GM23338 (cell line): ENCODE measurements around the gene PDE5A. TPM values are rescaled to one million over a fixed set of nuclear protein-coding genes. Genes with fewer than 3 reads are reported as not detected.

Source experiments
- ATAC-seq: fragments of 200-7000 bp; cut with Tn5 transposase; 3 replicates; pipeline ENCODE4 v1.9.1; 2020
- DNase-seq: peaks from one replicate; pipeline ENCODE4 v3.0.0-alpha.2; 2015; ENCODE audit warnings: low spot score
- H2AFZ ChIP-seq: fragments of 200-600 bp; sonication (generic); 2 replicates; pipeline ENCODE4 v1.8.0; 2016; ENCODE audit warnings: antibody characterized with exemption, mild to moderate bottlenecking, moderate library complexity
- H3F3A ChIP-seq: fragments of 200-600 bp; sonication (generic); replicated peaks from 2 replicates; pipeline ENCODE4 v1.8.0; 2017; ENCODE audit warnings: antibody characterized with exemption, mixed run types, low read depth
- H3K27ac ChIP-seq: fragments of 200-600 bp; sonication (generic); 2 replicates; pipeline ENCODE4 v1.6.1; 2016; ENCODE audit warnings: low read depth
- H3K27me3 ChIP-seq: fragments of 200-600 bp; sonication (generic); 2 replicates; pipeline ENCODE4 v1.8.0; 2016; ENCODE audit warnings: mild to moderate bottlenecking, mixed run types, moderate library complexity; ENCODE audit not compliant: insufficient read depth
- H3K36me3 ChIP-seq: fragments of 200-600 bp; sonication (generic); 2 replicates; pipeline ENCODE4 v1.8.0; 2016; ENCODE audit warnings: mild to moderate bottlenecking; ENCODE audit not compliant: insufficient read depth
- H3K4me1 ChIP-seq: fragments of 200-600 bp; sonication (generic); 2 replicates; pipeline ENCODE4 v1.8.0; 2016; ENCODE audit warnings: mild to moderate bottlenecking, moderate library complexity; ENCODE audit not compliant: insufficient read depth
- H3K4me2 ChIP-seq: fragments of 200-600 bp; sonication (generic); 2 replicates; pipeline ENCODE4 v1.7.1; 2017; ENCODE audit warnings: mixed run types
- H3K4me3 ChIP-seq: fragments of 200-600 bp; sonication (generic); 2 replicates; pipeline ENCODE4 v1.6.1; 2016; ENCODE audit warnings: mixed run types
- H3K79me2 ChIP-seq: fragments of 200-600 bp; sonication (generic); replicated peaks from 2 replicates; pipeline ENCODE4 v1.8.0; 2017; ENCODE audit warnings: mild to moderate bottlenecking; ENCODE audit not compliant: insufficient read depth
- H3K9me2 ChIP-seq: fragments of 200-600 bp; sonication (generic); 2 replicates; pipeline ENCODE4 v1.8.0; 2017; ENCODE audit not compliant: insufficient read depth
- H4K20me1 ChIP-seq: fragments of 200-600 bp; sonication (generic); replicated peaks from 2 replicates; pipeline ENCODE4 v1.8.0; 2017; ENCODE audit warnings: mild to moderate bottlenecking; ENCODE audit not compliant: insufficient read depth
- H3K27ac Mint-ChIP-seq: 2 replicates; pipeline ENCODE4 v1.8.0; 2020; ENCODE audit warnings: inconsistent platforms, mild to moderate bottlenecking, moderate library complexity, mixed read lengths
- H3K27me3 Mint-ChIP-seq: 3 replicates; pipeline ENCODE4 v1.8.0; 2022; ENCODE audit warnings: low read depth, mild to moderate bottlenecking, moderate library complexity, mixed read lengths, inconsistent platforms; ENCODE audit not compliant: insufficient read depth, poor library complexity
- H3K36me3 Mint-ChIP-seq: 3 replicates; pipeline ENCODE4 v1.8.0; 2021; ENCODE audit warnings: low read depth, mild to moderate bottlenecking, inconsistent platforms, moderate library complexity, mixed read lengths
- H3K4me1 Mint-ChIP-seq: 3 replicates; pipeline ENCODE4 v1.8.0; 2020; ENCODE audit warnings: mild to moderate bottlenecking, inconsistent platforms, mixed read lengths
- H3K4me3 Mint-ChIP-seq: 3 replicates; pipeline ENCODE4 v1.8.0; 2021; ENCODE audit warnings: moderate library complexity, mild to moderate bottlenecking, inconsistent platforms, mixed read lengths
- H3K9me3 Mint-ChIP-seq: 3 replicates; pipeline ENCODE4 v1.8.0; 2020; ENCODE audit warnings: moderate library complexity, mild to moderate bottlenecking, inconsistent platforms, mixed read lengths
- CTCF ChIP-seq, 2 experiments: fragments of 200-600 bp in 1 of 2; sonication (generic) in 1 of 2; conservative IDR thresholded peaks; 2 replicates each; pipeline versions ENCODE4 v1.5.1 to v1.6.1; 2016 to 2017; ENCODE audit warnings: antibody characterized with exemption in 2 of 2, low read depth in 2 of 2, mild to moderate bottlenecking in 2 of 2, moderate library complexity in 1 of 2
- EZH2 ChIP-seq: fragments of 200-600 bp; sonication (generic); IDR thresholded peaks from one replicate; pipeline ENCODE4 v1.8.0; 2017; ENCODE audit warnings: antibody characterized with exemption, mild to moderate bottlenecking, low read depth; ENCODE audit not compliant: unreplicated experiment
- JUNB ChIP-seq: IDR thresholded peaks from one replicate; pipeline ENCODE4 v1.6.1; 2016; ENCODE audit warnings: antibody characterized with exemption; ENCODE audit not compliant: unreplicated experiment
- STAT1 ChIP-seq: IDR thresholded peaks from one replicate; pipeline ENCODE4 v1.6.1; 2016; ENCODE audit warnings: antibody characterized with exemption; ENCODE audit not compliant: unreplicated experiment
- ZNF331 ChIP-seq: fragments of 250-450 bp; sonication (Bioruptor Pico); IDR thresholded peaks from 2 replicates; pipeline ENCODE4 v1.5.0; 2020; ENCODE audit warnings: low read depth, mild to moderate bottlenecking, moderate library complexity
- ZNF462 ChIP-seq: fragments of 250-450 bp; sonication (Bioruptor Pico); IDR thresholded peaks from 2 replicates; pipeline ENCODE4 v1.5.0; 2020; ENCODE audit warnings: mild to moderate bottlenecking, moderate library complexity
- polyA plus RNA-seq: library from polyadenylated mRNA; unstranded; fragments of >200 nt; fragmentation: Nextera tagmentation; extraction: Ambion mirVana; gene quantifications from 2 replicates; pipeline ENCODE4 v1.2.1, GENCODE V29; 2016
- total RNA-seq: library from RNA; depleted of rRNA; stranded (reverse); fragments of >200 nt; shearing (Covaris generic); gene quantifications from 2 replicates; pipeline ENCODE4 v1.2.3, GENCODE V29; 2014

The PDE5A gene
- total and polyA plus RNA-seq, 2 experiments from 2014 or later: 15.0 to 22.6 TPM

GRCh38 chr4:119529788-119530187 lies 98.8 kb downstream of the PDE5A start:
- Histone ChIP-seq H3K27ac (0 out of 2 replicates have a peak overlapping the region, but pooled peaks have one; percentile 46), H3K4me1 (peaks cover 53% of the 10 kb centered on the region), H3K9me2 (no peaks in the 10 kb centered on the region), H3K27me3 (no peaks in the 10 kb centered on the region), H2AFZ (no peak overlapping the region), H3F3A (no peaks in the 10 kb centered on the region), H4K20me1 (no peaks in the 10 kb centered on the region), H3K4me3 (no peak overlapping the region), H3K36me3 (peaks cover 3% of the 10 kb centered on the region; the same call in 1 of the 2 replicates), H3K4me2 (peak overlapping the region; percentile 64), H3K79me2 (no peaks in the 10 kb centered on the region)
- no peaks in the 10 kb centered on the region for H3K27me3 Mint-ChIP-seq
- TF ChIP-seq CTCF (conservative IDR thresholded peaks at IDR 0.05; ENCODE audit: low read depth in 2 of 2) (no peak), EZH2 (no peak)
- peaks cover 11% of the 10 kb centered on the region for H3K9me3 Mint-ChIP-seq
- DNase-seq (peak; percentile 44), ATAC-seq (peak; percentile 72)
- peaks cover 19% of the 10 kb centered on the region for H3K36me3 Mint-ChIP-seq
- peak overlapping the region; percentile 33; the same call in 1 of the 2 replicates for H3K27ac Mint-ChIP-seq
- H3K4me1 Mint-ChIP-seq: peaks cover 37% of the 10 kb centered on the region
- H3K4me3 Mint-ChIP-seq: no peak overlapping the region

DNA sequence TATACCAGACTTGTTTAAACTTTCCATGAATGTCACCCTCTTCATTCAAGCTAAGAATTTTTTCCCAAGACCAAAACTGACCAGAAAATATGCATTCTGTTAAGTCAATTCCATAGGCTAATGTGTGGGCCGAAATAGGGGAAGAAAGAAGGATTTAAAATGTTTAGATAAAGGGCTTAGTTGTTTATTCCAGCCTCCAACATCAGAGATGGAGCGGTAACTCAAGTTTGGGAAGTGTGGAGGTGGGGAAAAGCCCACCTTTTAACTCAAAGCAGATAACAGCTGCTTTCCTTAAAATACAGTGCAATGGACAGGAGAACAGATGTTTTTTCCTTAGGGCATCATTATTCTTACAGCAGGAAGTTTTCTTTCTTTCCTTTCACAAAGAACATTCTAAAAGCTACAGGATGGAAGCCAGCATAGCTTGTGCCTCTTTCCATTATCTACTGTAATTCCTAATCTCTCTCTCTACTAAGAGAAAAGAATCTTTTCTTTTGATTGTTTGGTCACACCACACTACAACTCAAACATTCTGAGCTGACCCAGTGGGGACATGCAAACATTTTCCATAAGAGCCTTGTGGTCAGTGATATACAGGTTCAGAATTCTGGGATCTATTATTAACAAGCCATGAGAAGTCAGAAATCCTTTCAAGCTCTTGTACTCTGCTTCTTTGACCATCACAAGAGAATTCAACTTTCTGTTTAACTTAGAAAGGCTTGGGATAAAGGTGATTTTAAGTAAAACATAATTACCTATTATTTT lies 101.6 kb downstream of the PDE5A start:
- H3K9me3 Mint-ChIP-seq: no peaks in the 10 kb centered on the region
- Histone ChIP-seq H3F3A (no peaks in the 10 kb centered on the region), H4K20me1 (no peaks in the 10 kb centered on the region), H3K9me2 (no peaks in the 10 kb centered on the region), H3K36me3 (0 out of 2 replicates have a peak, but pooled peaks cover 2% of the 10 kb centered on the region), H3K27ac (peak overlapping the region; percentile 9; the same call in 1 of the 2 replicates), H3K79me2 (no peaks in the 10 kb centered on the region), H3K27me3 (no peaks in the 10 kb centered on the region), H3K4me2 (no peak overlapping the region; the same call in 1 of the 2 replicates), H2AFZ (no peak overlapping the region), H3K4me1 (peaks cover 36% of the 10 kb centered on the region), H3K4me3 (no peak overlapping the region)
- H3K27ac Mint-ChIP-seq: peak overlapping the region; percentile 65; the same call in 1 of the 2 replicates
- H3K36me3 Mint-ChIP-seq: 0 out of 3 replicates have a peak, but pooled peaks cover 3% of the 10 kb centered on the region
- DNase-seq (peak; percentile 7), ATAC-seq (no peak)
- H3K27me3 Mint-ChIP-seq: no peaks in the 10 kb centered on the region
- H3K4me3 Mint-ChIP-seq: no peak overlapping the region
- peaks cover 27% of the 10 kb centered on the region for H3K4me1 Mint-ChIP-seq
- TF ChIP-seq CTCF (conservative IDR thresholded peaks at IDR 0.05; ENCODE audit: low read depth in 2 of 2) (no peak), STAT1 (no peak), ZNF331 (CRISPR knock-in tag) (no peak), JUNB (no peak), ZNF462 (CRISPR knock-in tag) (no peak), EZH2 (no peak)
